ENCODE results near the gene CCDC170.
"Not testable (repeated sequence)": the region's sequence is repeated elsewhere in the genome, so short reads cannot be mapped to it uniquely, and the experiment has no call there.

Gene CCDC170, protein sequence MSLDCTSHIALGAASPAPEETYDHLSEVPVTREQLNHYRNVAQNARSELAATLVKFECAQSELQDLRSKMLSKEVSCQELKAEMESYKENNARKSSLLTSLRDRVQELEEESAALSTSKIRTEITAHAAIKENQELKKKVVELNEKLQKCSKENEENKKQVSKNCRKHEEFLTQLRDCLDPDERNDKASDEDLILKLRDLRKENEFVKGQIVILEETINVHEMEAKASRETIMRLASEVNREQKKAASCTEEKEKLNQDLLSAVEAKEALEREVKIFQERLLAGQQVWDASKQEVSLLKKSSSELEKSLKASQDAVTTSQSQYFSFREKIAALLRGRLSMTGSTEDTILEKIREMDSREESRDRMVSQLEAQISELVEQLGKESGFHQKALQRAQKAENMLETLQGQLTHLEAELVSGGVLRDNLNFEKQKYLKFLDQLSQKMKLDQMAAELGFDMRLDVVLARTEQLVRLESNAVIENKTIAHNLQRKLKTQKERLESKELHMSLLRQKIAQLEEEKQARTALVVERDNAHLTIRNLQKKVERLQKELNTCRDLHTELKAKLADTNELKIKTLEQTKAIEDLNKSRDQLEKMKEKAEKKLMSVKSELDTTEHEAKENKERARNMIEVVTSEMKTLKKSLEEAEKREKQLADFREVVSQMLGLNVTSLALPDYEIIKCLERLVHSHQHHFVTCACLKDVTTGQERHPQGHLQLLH

DNA sequence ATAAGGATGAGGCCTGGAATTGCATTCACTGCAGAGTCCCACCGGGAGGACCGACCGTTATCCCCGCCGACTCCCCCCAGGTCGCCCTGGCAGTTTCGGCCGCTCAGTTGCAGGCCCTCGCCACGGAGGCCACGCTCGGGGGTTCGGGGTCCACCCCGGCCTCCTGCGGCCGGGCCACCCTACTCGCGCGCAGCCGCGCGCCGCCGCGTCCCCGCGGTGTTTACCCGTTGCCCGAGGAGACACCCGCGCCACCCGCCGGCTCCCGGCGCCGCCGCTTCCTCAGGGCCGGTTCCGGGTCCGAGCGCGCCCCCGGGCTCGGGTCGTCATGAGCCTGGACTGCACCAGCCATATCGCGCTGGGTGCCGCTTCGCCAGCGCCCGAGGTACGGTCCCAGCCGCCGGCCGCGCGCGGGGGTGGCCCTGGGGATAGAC lies at the start of gene CCDC170:
TSS of gene CCDC170 (plus strand) at position 214 of the 431 bp plus-strand sequence. CDS start at position 326, 112 bp downstream.
- no peak for DNase-seq (ENCODE audit: low spot score)

DNA sequence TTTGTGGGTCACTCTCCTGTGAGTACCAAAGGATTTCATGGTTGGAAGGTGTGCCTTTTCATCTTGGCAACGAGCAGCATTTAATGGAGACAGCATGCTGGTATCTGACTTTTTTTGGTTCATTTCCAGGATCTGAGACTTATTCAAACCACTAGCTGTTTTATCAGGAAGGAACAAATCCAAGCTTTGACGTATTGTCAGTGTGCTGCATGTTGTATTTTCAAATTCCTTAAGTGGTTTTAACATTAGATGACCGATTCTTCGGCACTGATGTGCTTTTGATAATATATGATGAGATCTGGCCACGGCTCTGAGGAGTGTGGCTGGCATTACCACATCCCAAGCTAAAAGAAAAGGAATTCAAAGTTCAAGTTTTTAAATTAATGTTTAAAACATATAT lies 48.3 kb upstream of the CCDC170 start:
- DNase-seq (ENCODE audit: low spot score), result no peak

DNA sequence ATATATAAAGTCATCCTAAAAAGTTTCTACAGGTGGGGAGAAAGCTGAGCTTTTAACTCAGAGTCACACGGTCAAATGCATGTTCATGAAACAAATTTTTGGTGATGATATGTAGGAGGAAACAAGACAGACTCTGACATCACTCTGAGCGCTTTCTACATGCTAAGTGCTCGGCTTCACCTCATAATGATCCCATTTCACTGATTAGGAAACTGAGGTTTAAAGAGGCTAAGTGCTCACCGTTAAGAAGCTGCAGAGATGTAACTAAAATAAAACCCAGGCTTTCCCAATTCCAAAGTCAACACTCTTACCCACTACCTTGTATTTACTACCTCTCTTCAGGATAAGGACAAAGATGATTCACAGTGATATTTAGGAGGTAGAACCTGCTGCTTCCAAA lies 46.6 kb upstream of the CCDC170 start:
- no peak for DNase-seq (ENCODE audit: low spot score)

DNA sequence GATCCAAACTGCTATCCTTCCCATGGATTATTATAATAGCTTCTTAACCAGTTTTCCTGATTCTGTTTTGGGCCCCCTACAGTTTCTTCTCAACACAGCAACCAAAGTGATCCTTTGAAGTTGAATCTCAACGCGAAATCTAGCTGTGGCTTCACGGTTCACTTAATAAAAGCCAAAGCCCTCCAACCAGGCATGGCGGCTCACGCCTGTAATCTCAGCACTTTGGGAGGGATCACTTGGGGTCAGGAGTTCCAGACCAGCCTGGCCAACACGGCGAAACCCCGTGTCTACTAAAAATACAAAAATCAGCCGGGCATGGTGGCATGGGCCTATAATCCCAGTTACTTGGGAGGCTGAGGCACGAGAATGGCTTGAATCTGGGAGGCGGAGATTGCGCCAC lies 45.2 kb upstream of the CCDC170 start:
- DNase-seq (ENCODE audit: low spot score), result no peak

DNA sequence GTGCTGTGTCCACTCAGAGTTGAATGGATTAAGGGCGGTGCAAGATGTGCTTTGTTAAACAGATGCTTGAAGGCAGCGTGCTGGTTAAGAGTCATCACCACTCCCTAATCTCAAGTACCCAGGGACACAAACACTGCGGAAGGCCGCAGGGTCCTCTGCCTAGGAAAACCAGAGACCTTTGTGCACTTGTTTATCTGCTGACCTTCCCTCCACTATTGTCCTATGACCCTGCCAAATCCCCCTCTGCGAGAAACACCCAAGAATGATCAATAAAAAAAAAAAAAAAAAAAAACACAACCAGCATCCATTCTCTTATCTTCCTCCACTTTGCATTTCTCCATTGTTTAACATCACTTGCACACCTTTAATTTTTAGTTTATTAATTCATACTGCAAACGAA lies 42.9 kb upstream of the CCDC170 start:
- DNase-seq (ENCODE audit: low spot score), result not testable (repeated sequence)

DNA sequence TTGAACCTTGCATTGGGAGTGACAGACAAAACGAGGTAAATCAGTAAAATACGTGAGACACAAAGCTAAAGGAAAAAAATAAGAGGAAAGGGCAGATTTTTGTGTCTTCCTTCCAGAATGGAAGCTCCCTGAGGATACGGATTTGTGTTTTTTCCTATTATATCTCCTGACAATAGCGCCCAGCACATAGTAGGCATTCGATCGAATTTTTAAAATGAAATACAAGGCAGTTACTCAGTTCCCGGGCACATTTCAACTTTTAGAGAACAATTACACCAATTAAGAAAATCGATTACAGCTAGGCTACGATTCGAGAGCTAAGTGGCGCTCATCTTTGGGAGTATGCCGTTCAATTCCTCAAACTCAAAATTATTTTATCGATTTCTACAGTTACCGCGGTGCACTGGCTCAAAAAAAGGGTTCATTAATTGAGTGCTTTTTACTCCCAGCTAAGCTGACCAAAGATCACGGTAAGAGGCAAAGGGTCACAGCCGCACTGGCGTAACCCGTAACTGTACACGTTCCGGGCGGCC lies 42.3 kb upstream of the CCDC170 start:
- no peak for DNase-seq (ENCODE audit: low spot score)

DNA sequence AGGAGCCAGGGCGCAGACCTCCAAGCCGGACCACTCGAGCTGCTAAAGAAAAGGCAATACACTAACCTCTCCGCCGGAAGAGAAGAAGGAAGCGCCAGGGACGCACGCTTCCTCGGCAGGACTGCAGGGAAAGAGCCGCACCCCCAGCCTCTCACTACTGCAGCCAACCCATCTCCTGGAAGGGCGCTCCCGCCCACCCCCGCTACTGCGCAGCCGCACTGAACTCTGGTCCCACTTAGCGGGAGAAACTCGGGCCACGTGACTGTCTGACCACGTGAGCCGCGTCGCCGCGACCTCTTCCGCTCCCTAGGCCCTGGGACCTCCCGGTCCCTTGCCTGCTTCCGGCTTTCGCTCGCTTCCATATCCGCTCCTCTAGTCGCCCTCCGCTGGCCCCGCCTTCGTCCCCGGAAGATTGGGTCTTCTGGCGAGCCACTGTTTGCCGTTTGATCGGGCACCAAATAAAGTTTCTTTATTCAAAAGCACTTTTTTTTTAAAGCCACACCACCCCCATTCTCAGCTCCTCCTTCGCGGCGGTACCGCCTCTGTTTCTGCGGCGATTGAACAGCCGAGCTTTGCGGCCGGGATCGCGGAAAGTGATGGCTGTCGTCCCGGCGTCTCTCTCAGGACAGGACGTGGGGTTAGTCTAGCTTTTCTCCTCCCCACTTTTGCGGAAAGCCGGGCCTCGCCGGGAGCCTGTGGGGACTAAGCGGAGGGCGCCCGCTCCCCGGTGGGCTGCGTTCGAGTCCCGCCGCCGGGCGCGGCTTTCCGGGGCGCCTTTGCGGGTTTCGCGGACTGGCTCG lies 41.7 kb upstream of the CCDC170 start, which contains the start of gene RMND1:
TSS of gene RMND1 (minus strand) at position 177 of the 800 bp plus-strand sequence. CDS start 6,315 bp downstream, outside the sequence.
- peak; percentile 99 for DNase-seq (ENCODE audit: low spot score)

DNA sequence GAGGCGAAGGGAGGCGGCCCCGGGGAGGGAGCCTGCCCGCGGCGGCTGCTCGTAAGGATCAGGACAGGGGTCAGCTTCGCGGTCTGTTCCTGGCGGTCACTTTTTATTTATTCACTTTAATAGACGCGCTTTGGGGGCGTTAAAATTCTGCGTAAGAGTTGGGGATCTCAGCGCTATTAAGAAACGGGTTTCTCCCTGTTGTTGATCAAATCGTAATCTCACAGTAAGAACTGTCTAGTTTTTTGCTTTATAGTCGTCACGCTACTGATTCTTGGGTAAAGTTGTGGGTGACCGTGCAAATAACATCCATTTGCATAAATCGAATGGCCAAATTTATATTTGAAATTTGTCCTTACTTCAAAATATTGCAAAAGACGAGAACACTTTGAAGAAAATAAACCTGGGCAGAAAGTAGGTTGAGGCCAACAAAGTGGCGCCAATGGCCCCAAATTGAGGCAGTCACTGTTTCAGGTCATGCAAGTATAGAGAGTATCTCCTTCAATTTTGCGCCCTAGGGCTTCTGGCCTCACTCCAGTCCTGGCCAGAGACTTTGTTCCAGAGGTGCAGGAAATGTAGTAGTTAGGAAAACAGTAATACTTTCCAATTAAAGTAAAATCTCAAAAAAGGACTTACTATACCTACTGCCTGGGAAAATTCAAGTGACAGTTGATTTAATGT lies 40.9 kb upstream of the CCDC170 start:
- DNase-seq (ENCODE audit: low spot score), result peak; percentile 22

DNA sequence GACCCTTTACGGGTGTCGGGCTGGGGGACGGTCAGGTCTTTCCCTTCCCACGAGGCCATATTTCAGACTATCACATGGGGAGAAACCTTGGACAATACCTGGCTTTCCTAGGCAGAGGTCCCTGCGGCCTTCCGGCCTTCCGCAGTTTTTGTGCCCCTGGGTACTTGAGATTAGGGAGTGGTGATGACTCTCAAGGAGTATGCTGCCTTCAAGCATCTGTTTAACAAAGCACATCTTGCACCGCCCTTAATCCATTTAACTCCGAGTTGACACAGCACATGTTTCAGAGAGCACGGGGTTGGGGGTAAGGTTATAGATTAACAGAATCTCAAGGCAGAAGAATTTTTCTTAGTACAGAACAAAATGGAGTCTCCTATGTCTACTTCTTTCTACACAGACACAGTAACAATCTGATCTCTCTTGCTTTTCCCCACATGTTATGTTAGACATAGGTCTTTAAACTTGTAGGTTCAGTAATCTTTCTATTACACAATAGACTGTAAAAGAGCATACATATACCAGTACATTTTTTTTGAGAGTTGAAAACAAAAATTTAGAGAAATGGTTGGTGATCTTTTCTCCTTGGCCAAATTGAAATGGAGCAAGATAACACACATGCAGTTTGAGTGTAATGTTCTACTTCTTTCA lies 37.9 kb upstream of the CCDC170 start:
- DNase-seq (ENCODE audit: low spot score), result not testable (repeated sequence)

DNA sequence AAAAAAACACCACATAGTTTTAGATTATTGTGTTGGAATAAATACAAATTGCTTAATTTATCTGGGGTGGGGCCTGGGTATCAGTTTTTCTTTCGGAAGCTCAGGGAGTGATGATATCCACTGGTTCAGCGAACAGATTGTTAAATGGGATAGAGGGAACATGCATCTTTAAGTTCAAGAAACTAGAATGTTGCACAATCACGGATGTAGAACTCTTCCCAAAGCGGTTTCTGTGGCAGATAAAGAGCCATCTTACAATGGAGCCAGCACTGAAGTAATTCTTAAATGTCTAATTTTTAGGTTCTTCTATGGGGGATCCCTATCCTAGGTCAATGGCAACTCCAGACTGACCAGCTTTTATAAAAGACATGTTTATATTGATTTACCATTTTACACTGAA lies 32.1 kb upstream of the CCDC170 start:
- no peak for DNase-seq (ENCODE audit: low spot score)

DNA sequence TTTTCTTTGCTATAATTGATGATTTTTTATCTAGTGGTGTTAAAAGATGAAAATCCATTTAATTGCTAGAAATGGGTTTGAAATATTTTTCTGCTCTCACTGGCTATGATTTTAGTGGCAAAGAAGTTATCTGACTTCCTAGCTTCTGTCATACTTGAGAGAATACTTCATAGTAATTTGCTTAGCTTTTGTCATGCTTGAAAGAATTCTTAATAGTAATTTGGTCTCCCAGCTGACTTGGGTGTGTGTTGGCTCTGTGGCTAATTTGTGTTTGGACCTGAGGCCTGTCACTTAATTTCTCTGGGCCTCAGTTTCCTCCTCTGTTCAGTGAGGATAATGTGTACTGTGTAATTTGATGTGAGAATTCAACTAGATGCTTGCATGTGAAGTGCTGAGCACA lies 29.1 kb upstream of the CCDC170 start:
- DNase-seq (ENCODE audit: low spot score), result no peak

DNA sequence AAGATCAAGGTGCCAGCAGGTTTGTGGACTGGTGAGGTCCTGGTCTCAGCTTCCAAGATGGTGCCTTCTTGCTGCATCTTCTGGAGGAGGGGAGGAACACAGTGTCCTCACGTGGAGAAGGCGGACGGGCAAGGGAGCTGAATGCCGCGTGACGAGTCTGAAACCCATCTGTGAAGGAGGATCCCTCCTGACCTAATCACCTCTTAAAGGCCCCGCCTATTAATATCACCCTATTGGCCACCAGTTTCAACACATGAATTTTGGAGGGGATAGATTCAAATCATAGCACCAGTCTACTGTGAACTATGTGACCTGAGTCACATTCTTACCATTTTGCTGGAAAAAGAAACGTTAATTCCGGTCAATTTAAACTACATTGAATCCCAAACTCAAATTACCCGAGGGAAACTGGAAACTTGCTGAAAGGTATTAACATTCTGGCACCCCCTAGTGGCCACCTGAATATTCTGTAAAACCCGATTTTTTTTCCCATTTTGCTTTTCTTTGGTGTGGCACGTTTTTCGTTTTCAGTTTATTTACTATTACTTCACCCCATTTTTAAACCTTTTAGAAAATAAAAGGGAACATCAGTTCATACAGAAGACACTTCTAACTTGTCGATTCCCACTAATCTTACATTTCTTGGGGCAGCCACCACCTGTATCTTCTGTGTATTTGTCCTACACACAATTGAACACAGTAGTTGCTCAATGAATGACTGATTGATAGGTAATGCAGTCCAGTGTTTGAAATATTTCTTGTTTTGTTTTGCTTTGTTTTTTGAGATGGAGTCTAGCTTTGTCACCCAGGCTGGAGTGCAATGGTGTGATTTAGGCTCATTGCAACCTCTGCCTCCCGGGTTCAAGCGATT lies 17.9 kb upstream of the CCDC170 start:
- peak; percentile 41 for DNase-seq (ENCODE audit: low spot score)

DNA sequence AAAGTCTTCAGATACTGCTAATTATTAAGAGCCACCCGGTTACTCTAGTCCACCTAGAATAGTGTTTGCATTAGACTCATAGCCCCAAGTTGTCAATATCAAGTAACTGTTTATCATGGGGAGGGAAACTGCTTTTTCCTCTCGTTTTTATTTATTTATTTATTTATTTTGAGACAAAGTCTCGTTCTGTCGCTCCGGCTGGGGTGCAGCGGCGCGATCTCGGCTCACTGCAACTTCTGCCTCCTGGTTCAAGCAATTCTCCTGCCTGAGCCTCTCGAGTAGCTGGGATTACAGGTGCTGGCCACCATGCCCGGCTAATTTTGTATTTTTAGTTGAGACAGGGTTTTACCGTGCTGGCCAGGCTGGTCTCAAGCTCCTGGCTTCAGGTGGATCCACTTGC lies 16.1 kb upstream of the CCDC170 start:
- no peak for DNase-seq (ENCODE audit: low spot score)

DNA sequence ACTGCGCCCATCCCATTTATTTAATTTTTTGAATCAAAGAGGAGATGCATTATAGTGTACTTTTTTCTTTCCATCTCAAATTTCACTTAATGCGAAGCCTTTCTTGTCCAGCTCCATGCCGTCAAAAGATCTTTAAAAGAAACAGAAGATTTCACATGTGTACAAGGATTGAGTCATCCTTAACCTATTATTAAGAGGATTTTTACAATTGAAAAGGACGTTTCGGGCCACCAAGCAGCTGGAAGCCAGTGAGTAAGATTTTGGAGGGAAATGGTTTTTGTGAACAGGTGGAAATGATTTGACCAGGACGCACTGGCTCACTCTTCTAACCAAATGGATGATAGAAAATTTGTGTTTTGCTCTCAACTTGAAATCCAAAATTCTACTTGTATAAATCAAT lies 15.1 kb upstream of the CCDC170 start:
- DNase-seq (ENCODE audit: low spot score), result no peak

DNA sequence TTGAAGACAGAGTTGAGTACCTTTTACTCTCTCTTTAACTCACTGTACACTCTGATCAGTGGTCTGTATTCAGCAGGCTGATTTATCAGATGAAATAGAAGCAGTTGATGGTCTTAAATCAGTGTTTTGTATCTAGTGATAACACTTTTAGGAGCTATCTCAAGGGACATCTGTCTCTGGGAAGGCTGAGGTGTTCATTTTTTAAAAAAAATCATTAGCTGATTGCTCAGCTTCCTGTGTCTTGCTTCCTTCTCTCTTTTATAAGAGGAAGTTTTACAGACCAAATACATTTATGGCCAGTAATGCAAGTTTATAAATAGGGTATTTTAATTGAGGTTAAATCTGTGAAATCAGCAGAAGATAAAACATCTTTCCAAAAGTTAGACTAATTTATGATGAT lies 12.0 kb upstream of the CCDC170 start:
- no peak for DNase-seq (ENCODE audit: low spot score)

DNA sequence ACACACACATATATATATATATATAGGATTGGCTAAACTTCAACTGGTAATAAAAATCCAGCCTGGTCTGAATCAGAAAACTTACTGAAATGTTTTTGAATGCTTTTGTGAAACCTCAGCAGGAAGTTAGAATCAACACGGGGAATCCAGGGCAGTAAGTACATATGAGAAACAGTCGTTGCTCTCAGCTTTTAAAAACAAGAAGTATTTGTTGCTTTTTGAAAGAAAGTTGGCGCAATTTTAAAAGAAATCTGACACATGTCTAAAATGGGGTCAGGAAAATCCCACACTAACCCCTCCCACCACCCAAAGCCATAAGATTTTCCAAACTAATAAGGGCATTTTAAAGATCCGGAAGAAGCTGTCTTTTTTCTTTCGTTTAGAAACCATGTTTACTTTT lies 11.5 kb upstream of the CCDC170 start:
- peak; percentile 12 for DNase-seq (ENCODE audit: low spot score)

DNA sequence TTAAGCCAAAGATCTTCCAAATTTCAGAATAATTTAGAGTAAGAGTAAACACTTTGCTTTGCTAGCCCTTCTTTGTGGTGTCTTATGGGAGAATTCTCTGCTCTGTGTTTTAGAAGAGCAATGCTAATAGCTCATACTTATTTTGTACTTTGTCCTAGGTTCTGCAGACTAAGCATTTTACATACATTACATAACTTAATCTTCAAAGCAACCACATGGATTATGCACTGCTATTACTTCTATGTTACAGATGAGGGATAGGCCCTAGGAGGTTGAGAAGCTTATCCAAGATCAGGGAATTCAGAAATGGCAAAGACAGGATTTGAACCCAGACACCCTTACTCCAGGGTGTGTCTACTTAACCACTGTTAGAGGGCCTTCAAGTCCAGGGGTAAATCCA lies 9.8 kb upstream of the CCDC170 start:
- no peak for DNase-seq (ENCODE audit: low spot score)

DNA sequence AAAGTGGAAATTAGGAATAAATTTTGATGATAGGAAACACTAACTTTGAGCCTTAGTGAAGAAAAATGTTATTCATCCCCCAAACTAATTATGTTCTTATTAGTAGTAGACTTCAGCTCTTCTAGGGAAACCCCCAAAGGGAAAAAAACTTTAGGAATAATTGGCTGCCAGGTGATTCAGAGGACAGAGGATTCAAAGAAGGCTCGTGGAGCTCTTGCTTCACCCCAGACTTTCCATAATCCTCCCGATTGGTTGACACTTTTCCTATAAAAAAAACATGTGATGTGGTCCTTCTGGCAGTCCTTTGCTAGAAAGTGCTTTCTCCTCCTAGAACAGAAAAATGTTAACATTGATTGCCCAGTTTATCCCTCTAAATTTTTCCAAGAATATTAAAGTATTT lies 5.6 kb upstream of the CCDC170 start:
- no peak for DNase-seq (ENCODE audit: low spot score)

DNA sequence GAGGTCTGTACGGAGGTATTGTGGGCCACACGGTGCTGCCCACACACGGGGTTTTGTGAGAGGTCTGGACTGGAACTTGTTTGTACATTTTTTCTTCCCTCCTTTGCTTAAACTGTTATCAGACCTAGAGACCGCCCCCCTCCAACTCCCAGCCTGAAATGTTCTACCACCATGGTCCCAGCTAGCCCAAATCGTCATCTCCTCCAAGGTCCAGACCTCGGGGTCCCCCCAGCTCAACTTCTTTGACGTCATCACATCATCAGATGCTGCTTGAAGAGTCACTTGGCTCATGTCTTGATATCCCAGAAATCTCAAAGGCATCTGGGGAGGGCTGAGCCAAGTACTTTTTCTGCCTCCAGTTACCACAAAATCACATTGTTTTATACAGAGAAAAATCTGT lies 2.8 kb upstream of the CCDC170 start:
- no peak for DNase-seq (ENCODE audit: low spot score)

DNA sequence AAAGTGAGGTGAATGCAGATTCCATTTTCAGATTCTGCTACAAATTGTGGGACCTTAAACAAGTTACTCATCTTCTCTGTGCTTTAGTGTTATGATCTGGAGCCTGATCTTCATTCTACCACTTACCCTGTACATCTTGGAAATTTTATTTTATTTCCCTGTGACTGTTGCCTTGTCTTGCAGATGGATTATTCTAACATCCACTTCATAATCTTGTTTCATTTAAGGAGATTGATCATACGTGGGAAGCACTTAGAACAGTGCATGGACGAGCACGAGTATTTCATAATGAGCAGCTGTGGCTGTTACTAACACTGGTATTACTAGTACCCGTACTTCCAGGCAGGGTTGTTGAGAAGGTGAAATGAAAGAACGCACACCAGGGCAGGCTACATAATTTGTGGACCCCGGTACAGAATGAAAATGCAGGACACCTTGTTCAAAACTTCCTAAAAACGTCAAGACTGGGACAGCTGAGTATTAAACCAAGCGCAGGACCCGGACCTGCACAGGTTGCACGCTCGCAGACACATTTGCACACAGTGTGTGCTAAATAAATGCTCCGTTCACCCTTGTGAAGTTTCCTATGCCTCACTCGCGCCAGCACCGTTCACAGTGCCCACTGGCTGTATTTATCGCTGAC lies 535 bp upstream of the CCDC170 start:
- DNase-seq (ENCODE audit: low spot score), result peak; percentile 24
